ENCODE results near the gene FKBP2. TPM values are rescaled to one million over a fixed set of nuclear protein-coding genes. Genes with fewer than 3 reads are reported as not detected.

FKBP2 gene
- total RNA-seq, 3 donors from 2014 or later: 67.5 to 91.0 (median 75.8) TPM

DNA sequence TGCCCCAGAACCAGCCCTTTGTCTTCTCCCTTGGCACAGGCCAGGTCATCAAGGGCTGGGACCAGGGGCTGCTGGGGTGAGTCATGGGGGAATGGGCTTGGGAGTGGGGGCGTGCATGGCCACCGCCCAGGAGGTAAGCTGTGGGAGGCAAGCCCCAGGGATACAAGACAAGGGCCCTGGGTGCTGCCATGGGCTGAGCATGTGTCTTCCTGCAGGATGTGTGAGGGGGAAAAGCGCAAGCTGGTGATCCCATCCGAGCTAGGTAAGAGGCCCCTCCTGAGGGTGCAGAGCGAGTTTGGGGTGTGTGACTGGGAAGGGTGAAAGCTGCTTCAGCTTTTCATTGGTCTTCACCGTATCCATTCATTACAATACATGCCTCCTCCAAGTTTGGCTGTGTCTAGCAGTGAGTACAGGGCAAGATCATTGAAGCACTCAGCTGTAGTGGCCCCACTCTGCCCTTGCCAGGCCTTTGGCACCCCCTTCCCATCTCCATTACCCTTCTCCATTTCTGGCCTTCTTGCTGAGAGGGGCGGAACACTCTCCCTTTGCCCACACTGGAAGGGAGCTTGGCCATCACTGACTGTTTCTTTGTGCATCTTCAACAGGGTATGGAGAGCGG lies 2.5 kb downstream of the FKBP2 start:
- no peak overlapping the region for H3K4me3 ChIP-seq
- no peak for ATAC-seq
- peaks cover 42% of the 10 kb centered on the region for H3K4me1 ChIP-seq (ENCODE audit: low read depth)
- no peaks in the 10 kb centered on the region for H3K9me3 ChIP-seq
- peak in 2 of 3 donors; percentile 28 to 62 for DNase-seq
- intact Hi-C loops (cut with DNase I, micrococcal nuclease): loop anchor here in 1 of 2 donors (10.0 kb wide), 1 partner anchor 59 kb away; the partner anchor contains the start of gene STIP1
- TF ChIP-seq, protein P1, sequence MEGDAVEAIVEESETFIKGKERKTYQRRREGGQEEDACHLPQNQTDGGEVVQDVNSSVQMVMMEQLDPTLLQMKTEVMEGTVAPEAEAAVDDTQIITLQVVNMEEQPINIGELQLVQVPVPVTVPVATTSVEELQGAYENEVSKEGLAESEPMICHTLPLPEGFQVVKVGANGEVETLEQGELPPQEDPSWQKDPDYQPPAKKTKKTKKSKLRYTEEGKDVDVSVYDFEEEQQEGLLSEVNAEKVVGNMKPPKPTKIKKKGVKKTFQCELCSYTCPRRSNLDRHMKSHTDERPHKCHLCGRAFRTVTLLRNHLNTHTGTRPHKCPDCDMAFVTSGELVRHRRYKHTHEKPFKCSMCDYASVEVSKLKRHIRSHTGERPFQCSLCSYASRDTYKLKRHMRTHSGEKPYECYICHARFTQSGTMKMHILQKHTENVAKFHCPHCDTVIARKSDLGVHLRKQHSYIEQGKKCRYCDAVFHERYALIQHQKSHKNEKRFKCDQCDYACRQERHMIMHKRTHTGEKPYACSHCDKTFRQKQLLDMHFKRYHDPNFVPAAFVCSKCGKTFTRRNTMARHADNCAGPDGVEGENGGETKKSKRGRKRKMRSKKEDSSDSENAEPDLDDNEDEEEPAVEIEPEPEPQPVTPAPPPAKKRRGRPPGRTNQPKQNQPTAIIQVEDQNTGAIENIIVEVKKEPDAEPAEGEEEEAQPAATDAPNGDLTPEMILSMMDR (IDR thresholded peaks at IDR 0.05): no peak
- no peaks in the 10 kb centered on the region for H3K36me3 ChIP-seq (ENCODE audit: low read depth)

DNA sequence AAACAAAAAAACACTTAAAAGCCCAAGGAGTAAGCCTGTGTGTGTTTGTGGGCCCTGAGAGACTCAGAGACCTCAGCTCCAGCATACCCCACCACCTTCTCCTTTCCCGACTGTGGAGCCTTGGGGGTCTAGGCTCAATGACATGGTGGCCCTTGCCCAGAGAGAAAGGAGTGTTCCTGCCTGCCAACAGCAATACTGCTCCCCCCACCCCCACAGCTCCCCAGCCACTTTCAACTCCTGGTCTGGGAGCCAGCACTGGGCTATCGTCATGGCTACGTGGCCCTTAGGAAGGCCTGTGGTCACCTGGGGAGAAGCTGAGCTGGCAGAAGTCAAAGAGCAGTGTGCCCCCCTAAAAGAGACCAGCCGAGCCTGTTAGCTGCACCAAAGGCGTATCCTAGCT lies 3.2 kb downstream of the FKBP2 start:
- ATAC-seq (no peak), DNase-seq (peak in 1 of 3 donors; percentile 24)
- Histone ChIP-seq H3K9me3 (no peaks in the 10 kb centered on the region), H3K36me3 (ENCODE audit: low read depth) (no peaks in the 10 kb centered on the region), H3K4me1 (ENCODE audit: low read depth) (peaks cover 35% of the 10 kb centered on the region), H3K4me3 (no peak overlapping the region)
- TF ChIP-seq, protein P1 (IDR thresholded peaks at IDR 0.05): no peak
- intact Hi-C loops (cut with DNase I, micrococcal nuclease): loop anchor here in 1 of 2 donors (10.0 kb wide), 1 partner anchor 59 kb away; the partner anchor contains the start of gene STIP1

DNA sequence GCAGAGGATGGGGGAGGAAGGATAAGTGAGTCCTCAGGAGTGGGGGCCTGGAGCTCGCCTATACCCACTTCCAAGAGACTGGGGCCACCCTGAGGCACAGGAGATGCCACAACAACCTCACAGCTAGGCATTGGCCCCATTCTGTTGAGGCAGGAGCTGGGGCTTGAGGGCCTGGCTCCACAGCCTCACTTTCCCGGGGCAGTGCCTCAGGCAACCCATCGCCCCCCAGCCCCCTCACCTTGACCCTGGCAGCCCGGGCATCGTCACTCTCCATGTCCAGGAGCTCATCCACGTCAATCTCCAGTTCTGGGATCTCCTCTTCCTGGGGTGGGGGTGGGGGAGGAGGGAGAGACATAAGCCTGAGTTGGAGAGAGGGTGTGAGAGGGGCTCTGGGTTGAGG lies 4.1 kb downstream of the FKBP2 start:
- Histone ChIP-seq H3K9me3 (no peaks in the 10 kb centered on the region), H3K4me3 (no peak overlapping the region), H3K36me3 (ENCODE audit: low read depth) (no peaks in the 10 kb centered on the region), H3K4me1 (ENCODE audit: low read depth) (peaks cover 26% of the 10 kb centered on the region)
- ATAC-seq (no peak), DNase-seq (peak in 1 of 3 donors; percentile 20)
- intact Hi-C loops (cut with DNase I, micrococcal nuclease): loop anchor here in 1 of 2 donors (10.0 kb wide), 1 partner anchor 60 kb away; the partner anchor contains the start of gene STIP1
- TF ChIP-seq, protein P1 (IDR thresholded peaks at IDR 0.05): no peak

DNA sequence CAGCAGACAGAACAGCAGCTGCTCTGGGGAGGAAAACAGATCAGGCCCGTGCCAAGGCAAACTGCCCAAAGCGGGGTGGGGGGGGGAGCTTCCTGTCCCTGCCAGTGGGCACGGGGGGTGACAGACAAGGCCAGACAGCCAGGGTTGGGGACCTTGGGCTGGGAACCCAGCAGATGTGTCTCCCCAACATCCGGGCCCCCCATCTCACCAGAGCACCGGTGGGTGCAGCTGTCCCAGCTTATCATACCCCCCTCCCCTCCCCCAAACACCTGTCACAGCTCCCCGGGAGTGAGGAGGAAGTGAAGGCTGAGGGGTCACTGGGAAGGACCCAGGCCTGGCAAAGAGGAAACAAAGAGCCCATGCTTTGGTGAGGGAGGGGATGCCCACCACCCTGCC lies 4.5 kb downstream of the FKBP2 start:
- no peak for ATAC-seq
- intact Hi-C loops (cut with DNase I, micrococcal nuclease): loop anchor here in 1 of 2 donors (10.0 kb wide), 1 partner anchor 61 kb away; the partner anchor contains the start of gene STIP1

DNA sequence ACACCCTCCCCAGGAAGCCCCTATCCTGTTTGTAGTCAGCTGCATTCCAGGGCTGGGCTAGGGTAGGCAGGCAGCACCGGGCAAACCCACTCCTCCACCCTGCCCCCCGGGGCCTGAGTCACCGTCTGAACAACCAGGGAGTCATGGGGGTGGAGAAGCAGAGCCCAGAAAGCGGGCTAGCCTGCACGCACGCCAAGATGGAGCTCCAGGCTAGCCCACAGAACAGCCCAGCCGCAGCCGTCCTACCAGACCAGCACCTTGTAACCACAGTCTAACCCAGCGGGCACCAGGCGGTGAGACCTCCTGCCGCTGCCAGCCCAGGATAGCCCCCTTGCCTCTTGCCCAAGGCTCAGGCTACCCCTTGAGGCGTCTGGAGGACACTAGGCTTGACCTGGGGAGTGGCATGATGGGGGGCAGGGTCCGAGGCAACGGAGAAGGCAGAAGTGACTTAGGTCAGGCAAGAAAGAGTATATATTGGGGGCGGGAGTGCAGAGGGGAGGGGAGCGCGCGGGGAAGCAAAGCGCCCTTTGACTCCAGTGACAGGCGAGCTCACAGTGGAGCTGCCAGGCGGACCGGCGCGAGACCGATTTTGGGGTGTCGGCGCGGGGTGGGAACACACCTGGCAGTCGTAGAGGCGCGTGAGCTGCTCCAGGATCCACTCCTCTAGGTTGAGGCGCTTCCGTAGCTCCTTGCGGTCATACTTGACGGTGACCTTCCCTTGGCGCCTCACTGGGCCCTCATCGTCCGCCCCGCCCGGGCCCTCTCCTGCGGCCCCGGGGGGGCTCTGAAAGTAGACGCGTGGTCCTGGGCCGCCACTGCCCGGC lies 5.1 kb downstream of the FKBP2 start:
- ATAC-seq (peak; percentile 4), DNase-seq (peak; percentile 76 to 89 (median 81))
- Histone ChIP-seq H3K4me1 (ENCODE audit: low read depth) (peaks cover 30% of the 10 kb centered on the region), H3K36me3 (ENCODE audit: low read depth) (no peaks in the 10 kb centered on the region), H3K9me3 (no peaks in the 10 kb centered on the region), H3K4me3 (peak overlapping the region; percentile 44)
- TF ChIP-seq, protein P1 (IDR thresholded peaks at IDR 0.05): no peak
- intact Hi-C loops (cut with DNase I, micrococcal nuclease): loop anchor here in 1 of 2 donors (10.0 kb wide), 1 partner anchor 61 kb away; the partner anchor contains the start of gene STIP1

More for the DNA sequence above, 4.5 kb downstream of the FKBP2 start:
- Histone ChIP-seq H3K4me3 (peak overlapping the region; percentile 44), H3K36me3 (ENCODE audit: low read depth) (no peaks in the 10 kb centered on the region), H3K4me1 (ENCODE audit: low read depth) (peaks cover 24% of the 10 kb centered on the region), H3K9me3 (no peaks in the 10 kb centered on the region)
- peak; percentile 74 to 85 (median 76) for DNase-seq
- TF ChIP-seq, protein P1 (IDR thresholded peaks at IDR 0.05): no peak

Measured in mucosa of descending colon (tissue), 3 donors.